ENCODE measurements around the gene ERVV-1. TPM values are rescaled to one million over a fixed set of nuclear protein-coding genes. Genes with fewer than 3 reads are reported as not detected.
A peak's percentile ranks its signal among the peaks of the same experiment; 100 is the strongest.
"Not testable (repeated sequence)": the region's sequence is repeated elsewhere in the genome, so short reads cannot be mapped to it uniquely, and the experiment has no call there.

Gene ERVV-1, protein sequence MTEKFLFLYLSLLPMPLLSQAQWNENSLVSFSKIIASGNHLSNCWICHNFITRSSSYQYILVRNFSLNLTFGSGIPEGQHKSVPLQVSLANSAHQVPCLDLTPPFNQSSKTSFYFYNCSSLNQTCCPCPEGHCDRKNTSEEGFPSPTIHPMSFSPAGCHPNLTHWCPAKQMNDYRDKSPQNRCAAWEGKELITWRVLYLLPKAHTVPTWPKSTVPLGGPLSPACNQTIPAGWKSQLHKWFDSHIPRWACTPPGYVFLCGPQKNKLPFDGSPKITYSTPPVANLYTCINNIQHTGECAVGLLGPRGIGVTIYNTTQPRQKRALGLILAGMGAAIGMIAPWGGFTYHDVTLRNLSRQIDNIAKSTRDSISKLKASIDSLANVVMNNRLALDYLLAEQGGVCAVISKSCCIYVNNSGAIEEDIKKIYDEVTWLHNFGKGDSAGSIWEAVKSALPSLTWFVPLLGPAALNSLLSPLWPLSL
- 0.21 TPM for polyA plus RNA-seq

DNA sequence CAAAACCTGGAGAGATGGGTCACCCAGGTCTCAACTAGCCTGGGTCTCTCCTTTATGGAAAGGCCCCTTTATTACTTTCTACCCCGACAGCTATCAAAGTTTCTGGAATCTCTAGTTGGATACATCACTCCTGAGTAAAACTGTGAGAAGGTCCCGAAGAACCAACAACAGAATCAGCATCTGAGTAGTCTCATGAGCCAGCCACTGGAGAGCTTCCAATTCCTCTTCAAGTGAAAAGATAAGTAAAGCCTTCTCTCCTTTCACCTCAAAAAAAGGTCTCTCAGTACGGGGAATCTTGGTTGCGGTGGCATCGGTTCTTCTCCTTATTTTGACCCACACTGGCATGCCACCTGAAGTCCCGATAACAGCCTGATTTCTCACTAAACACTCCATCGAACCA, at the start of gene ERVV-1:
Gene ERVV-1 (plus strand): TSS at position 301 of the 400 bp plus-strand sequence. CDS start 170 bp downstream, outside the sequence.
- Mint-ChIP-seq H3K27ac (peak within 1 kb of the TSS in 1 of 3 donors; percentile 13), H3K4me1 (no peaks in the 10 kb centered on the region), H3K27me3 (peaks cover 2% of the 10 kb centered on the region), H3K9me3 (peaks cover under 1 to 6% (median 4%) of the 10 kb centered on the region in 3 donors), H3K36me3 (peaks cover 2% of the 10 kb centered on the region), H3K4me3 (no peak within 1 kb of the TSS)

GRCh38 chr19:52967772-52968171, 45.9 kb upstream of the ERVV-1 start:
- Mint-ChIP-seq H3K27ac (no peak overlapping the region), H3K9me3 (peaks cover 23 to 42% (median 25%) of the 10 kb centered on the region in 3 donors), H3K36me3 (peaks cover 8% of the 10 kb centered on the region), H3K27me3 (peaks cover 2% of the 10 kb centered on the region), H3K4me3 (no peak overlapping the region), H3K4me1 (peaks cover 6 to 11% (median 11%) of the 10 kb centered on the region in 3 donors)

DNA sequence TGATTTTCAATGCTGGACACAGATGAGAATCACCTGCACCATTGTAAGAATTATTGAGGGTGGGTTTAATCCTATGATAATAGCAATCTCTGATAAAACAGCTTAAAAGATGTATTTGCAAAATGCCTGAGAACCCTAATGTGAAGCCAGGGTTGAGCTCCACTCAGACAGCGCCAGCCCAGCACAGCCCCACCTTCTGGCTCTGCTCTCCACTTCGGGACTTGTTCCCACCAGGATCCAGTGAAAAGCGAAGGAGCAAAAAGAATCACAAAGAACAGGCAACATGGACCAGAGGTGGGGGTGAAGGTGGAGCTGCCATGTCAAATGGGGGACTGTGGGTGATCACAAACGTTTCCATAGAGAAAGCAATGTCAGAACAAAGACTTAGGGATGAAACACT, 32.4 kb upstream of the ERVV-1 start:
- H3K9me3 Mint-ChIP-seq = peaks cover 9 to 15% (median 11%) of the 10 kb centered on the region in 3 donors
- H3K36me3 Mint-ChIP-seq = no peaks in the 10 kb centered on the region
- no peaks in the 10 kb centered on the region for H3K27me3 Mint-ChIP-seq
- H3K4me1 Mint-ChIP-seq = no peaks in the 10 kb centered on the region
- no peak overlapping the region for H3K4me3 Mint-ChIP-seq
- H3K27ac Mint-ChIP-seq = no peak overlapping the region

DNA sequence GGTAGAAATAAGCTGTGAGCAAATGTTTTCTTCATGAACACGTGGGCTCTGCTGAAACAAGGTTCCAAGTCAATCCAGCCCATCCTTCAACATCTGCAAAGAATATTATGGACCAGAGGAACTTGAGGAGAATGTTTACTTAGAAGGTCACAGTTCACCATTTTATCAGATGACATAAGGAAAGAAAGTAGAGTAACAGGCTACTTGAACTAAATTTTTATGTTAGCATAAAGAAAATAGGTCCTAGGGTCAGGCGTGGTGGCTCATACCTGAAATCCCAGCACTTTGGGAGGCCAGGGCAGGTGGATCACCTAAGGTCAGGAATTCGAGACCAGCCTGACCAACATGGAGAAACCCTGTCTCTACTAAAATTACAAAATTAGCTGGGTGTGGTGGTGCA, 30.6 kb upstream of the ERVV-1 start:
- not testable (repeated sequence) for H3K36me3 Mint-ChIP-seq, H3K27me3 Mint-ChIP-seq, H3K4me1 Mint-ChIP-seq, H3K4me3 Mint-ChIP-seq, H3K27ac Mint-ChIP-seq
- peaks cover 14 to 26% (median 17%) of the 10 kb centered on the region in 3 donors for H3K9me3 Mint-ChIP-seq

DNA sequence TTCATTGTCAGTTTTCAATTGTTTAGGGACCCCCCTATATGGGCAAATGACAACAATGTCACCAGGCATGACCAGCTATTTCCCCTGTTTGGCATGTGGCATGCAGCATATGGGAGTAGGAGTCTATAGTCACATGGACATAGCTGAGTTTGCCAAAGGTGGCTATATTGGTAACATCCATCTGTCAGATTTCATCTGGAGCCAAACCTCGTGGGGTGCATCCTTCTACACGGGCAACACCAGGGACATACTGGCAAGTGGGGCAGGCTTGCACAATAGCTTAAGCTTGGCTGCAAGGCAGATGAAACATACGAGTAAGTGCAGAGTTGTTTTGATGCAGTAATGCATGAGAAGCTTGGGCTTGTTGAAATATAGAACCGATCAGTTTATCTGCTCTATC, 26.5 kb upstream of the ERVV-1 start:
- Mint-ChIP-seq H3K27me3 (peaks cover 6% of the 10 kb centered on the region), H3K4me1 (peaks cover 0 to 2% (median 1%) of the 10 kb centered on the region in 3 donors), H3K9me3 (peaks cover 16 to 23% (median 16%) of the 10 kb centered on the region in 3 donors), H3K36me3 (no peaks in the 10 kb centered on the region), H3K27ac (no peak overlapping the region), H3K4me3 (no peak overlapping the region)

GRCh38 chr19:52988506-52988905, 25.2 kb upstream of the ERVV-1 start:
- H3K9me3 Mint-ChIP-seq = peaks cover 16 to 23% (median 16%) of the 10 kb centered on the region in 3 donors
- H3K4me3 Mint-ChIP-seq = no peak overlapping the region
- H3K27me3 Mint-ChIP-seq = peaks cover 12% of the 10 kb centered on the region
- no peaks in the 10 kb centered on the region for H3K36me3 Mint-ChIP-seq
- peaks cover under 1 to 2% (median 1%) of the 10 kb centered on the region in 3 donors for H3K4me1 Mint-ChIP-seq
- no peak overlapping the region for H3K27ac Mint-ChIP-seq

DNA sequence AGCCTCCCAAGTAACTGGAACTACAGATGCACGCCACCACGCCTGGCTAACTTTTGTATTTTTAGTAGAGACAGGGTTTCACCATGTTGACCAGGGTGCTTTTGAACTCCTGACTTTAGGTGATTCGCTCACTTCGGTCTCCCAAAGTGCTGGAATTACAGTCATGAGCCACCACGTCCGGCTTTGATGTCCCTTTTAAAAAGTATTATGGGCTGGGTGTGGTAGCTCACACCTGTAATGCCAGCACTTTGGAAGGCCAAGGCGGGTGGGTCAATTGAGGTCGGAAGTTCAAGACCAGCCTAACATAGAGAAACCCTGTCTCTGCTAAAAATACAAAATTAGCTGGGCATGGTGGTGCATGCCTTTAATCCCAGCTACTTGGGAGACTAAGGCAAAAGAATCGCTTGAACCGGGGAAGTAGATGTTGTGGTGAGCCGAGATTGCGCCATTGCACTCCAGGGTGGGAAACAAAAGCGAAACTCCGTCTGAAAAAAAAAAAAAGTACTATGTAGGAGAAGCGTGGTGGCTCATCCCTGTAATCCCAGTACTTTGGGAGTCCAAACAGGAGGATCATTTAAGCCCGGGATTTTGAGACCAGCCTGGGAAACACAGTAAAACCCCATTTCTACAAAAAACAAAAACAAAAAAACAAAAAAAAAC, 22.8 kb upstream of the ERVV-1 start:
- peaks cover 1 to 5% (median 2%) of the 10 kb centered on the region in 3 donors for H3K4me1 Mint-ChIP-seq
- H3K27me3 Mint-ChIP-seq = peaks cover 12% of the 10 kb centered on the region
- peaks cover 14 to 19% (median 14%) of the 10 kb centered on the region in 3 donors for H3K9me3 Mint-ChIP-seq
- no peak overlapping the region for H3K27ac Mint-ChIP-seq
- no peak overlapping the region for H3K4me3 Mint-ChIP-seq
- H3K36me3 Mint-ChIP-seq = peaks cover 3% of the 10 kb centered on the region

GRCh38 chr19:52991484-52991883, 22.2 kb upstream of the ERVV-1 start:
- Mint-ChIP-seq H3K27me3 (peaks cover 12% of the 10 kb centered on the region), H3K27ac (no peak overlapping the region), H3K9me3 (peaks cover 10 to 18% (median 11%) of the 10 kb centered on the region in 3 donors), H3K36me3 (peaks cover 3% of the 10 kb centered on the region), H3K4me3 (peak overlapping the region in 1 of 4 donors; percentile 68), H3K4me1 (peaks cover 1 to 5% (median 2%) of the 10 kb centered on the region in 3 donors)

- peak overlapping the region; percentile 47 to 72 (median 58) for H3K4me3 Mint-ChIP-seq
- H3K27ac Mint-ChIP-seq = peak overlapping the region in 1 of 3 donors; percentile 2
- H3K4me1 Mint-ChIP-seq = peaks cover 1 to 5% (median 2%) of the 10 kb centered on the region in 3 donors
- peaks cover 12% of the 10 kb centered on the region for H3K27me3 Mint-ChIP-seq
- H3K36me3 Mint-ChIP-seq = peaks cover 3% of the 10 kb centered on the region
- H3K9me3 Mint-ChIP-seq = peaks cover 7 to 11% (median 9%) of the 10 kb centered on the region in 3 donors
Observed at GRCh38 chr19:52992109-52993004, 21.4 kb upstream of the ERVV-1 start.

- Mint-ChIP-seq H3K4me1 (peaks cover 1 to 5% (median 2%) of the 10 kb centered on the region in 3 donors), H3K27ac (no peak overlapping the region), H3K36me3 (peaks cover 3% of the 10 kb centered on the region), H3K27me3 (peaks cover 12% of the 10 kb centered on the region), H3K4me3 (peak overlapping the region; percentile 60 to 91 (median 76)), H3K9me3 (peaks cover 7 to 12% (median 9%) of the 10 kb centered on the region in 3 donors)
Observed at GRCh38 chr19:52993342-52994178, 20.2 kb upstream of the ERVV-1 start.

DNA sequence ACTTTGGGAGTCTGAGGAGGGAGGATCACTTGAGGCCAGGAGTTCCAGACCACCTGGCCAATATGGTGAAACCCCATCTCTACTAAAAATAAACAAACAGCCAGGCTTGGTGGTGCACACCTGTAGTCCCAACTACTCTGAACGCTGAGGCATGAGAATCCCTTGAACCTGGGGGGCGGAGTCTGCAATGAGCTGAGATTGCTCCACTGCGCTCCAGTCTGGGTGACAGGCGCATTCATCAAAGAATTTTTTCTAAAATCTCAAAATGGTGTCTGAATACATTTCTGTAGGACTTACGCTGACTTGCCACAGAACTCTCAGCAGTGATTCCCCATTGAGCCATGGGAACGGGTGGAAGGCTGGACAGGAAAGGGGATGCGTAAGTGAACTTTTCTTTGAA, 18.0 kb upstream of the ERVV-1 start:
- Mint-ChIP-seq H3K36me3 (peaks cover 3% of the 10 kb centered on the region), H3K27ac (no peak overlapping the region), H3K27me3 (peaks cover 11% of the 10 kb centered on the region), H3K4me3 (peak overlapping the region in 1 of 4 donors; percentile 41), H3K4me1 (peaks cover 1 to 5% (median 2%) of the 10 kb centered on the region in 3 donors), H3K9me3 (peaks cover 5 to 15% (median 9%) of the 10 kb centered on the region in 3 donors)

DNA sequence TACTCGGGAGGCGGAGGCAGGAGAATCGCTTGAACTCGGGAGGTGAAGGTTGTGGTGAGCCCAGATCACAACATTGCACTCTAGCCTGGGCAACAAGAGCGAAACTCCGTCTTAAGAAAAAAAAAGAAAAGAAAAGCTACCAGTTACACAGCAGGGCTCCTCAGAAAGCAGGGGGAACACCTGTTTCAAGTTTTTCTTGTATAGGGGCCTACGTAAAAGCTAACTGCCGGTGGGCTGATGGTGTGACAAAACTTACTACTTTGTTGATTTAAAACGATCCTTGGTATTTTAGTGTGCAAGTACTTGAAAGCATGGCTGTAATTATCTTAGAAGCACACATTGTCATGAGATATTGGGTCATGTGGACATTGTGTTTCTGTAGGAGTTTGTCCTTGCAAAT, 15.7 kb upstream of the ERVV-1 start:
- Mint-ChIP-seq H3K4me1 (peaks cover 0 to 5% (median 0%) of the 10 kb centered on the region in 3 donors), H3K9me3 (peaks cover 2 to 15% (median 9%) of the 10 kb centered on the region in 3 donors), H3K27me3 (peaks cover 4% of the 10 kb centered on the region), H3K36me3 (peaks cover 3% of the 10 kb centered on the region), H3K27ac (no peak overlapping the region), H3K4me3 (peak overlapping the region in 1 of 4 donors; percentile 28)

DNA sequence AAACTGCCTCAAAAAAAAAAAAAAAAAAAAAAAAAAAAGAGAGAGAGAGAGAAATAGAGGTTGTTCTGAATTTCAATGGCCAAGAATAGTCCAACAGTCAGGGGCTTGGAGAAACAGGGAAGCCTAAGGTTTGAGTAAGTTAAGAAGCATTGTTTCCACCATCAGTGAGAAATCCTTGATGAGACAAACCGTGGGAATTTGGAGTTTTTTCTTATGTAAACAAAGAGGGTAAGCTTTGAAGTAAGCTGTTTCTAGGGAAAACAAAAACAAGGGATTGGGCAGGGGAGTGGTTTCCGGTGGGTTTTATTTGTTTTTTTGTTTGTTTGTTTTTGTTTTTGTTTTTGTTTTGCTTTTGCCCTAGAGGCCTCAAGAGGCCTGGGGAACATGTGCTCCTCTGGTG, 11.2 kb upstream of the ERVV-1 start:
- Mint-ChIP-seq H3K36me3 (no peaks in the 10 kb centered on the region), H3K9me3 (peaks cover 0 to 15% (median 5%) of the 10 kb centered on the region in 3 donors), H3K4me3 (no peak overlapping the region), H3K27ac (no peak overlapping the region), H3K4me1 (peaks cover 0 to 4% (median 0%) of the 10 kb centered on the region in 3 donors), H3K27me3 (peaks cover 2% of the 10 kb centered on the region)

All from IgD-negative memory B cell (primary cell).